Activated B cell treated with CpG ODN at 0.5 μM for 24 hours (primary cell): ENCODE measurements around the gene RPL18. TPM values are rescaled to one million over a fixed set of nuclear protein-coding genes. Genes with fewer than 3 reads are reported as not detected.

ENCODE experiments used
- ATAC-seq: fragments of 200-7000 bp; cut with Tn5 transposase; one replicate; pipeline ENCODE4 v1.10.0; 2021; ENCODE audit warnings: low read depth, mild to moderate bottlenecking, moderate library complexity
- CTCF ChIA-PET: fragments of 350-600 bp; sonication (Branson Sonifier 250); formaldehyde crosslinking; loops from one replicate; lab custom pipeline; 2021; ENCODE audit warnings: antibody characterized with exemption; lab: Charles Lee
- POLR2A ChIA-PET: fragments of 350-600 bp; sonication (Branson Sonifier 250); formaldehyde crosslinking; loops from one replicate; lab custom pipeline; 2021; ENCODE audit warnings: antibody characterized with exemption; lab: Charles Lee
- DNase-seq: peaks from one replicate; pipeline ENCODE4 v3.0.0; 2022
- H3K27ac Mint-ChIP-seq: one replicate; pipeline ENCODE4 v1.8.0; 2020; ENCODE audit warnings: mixed read lengths
- H3K27me3 Mint-ChIP-seq: one replicate; pipeline ENCODE4 v1.8.0; 2021; ENCODE audit warnings: mixed read lengths
- H3K36me3 Mint-ChIP-seq: one replicate; pipeline ENCODE4 v1.8.0; 2021; ENCODE audit warnings: low read depth, mixed read lengths
- H3K4me1 Mint-ChIP-seq: one replicate; pipeline ENCODE4 v1.8.0; 2021; ENCODE audit warnings: mixed read lengths
- H3K4me3 Mint-ChIP-seq: one replicate; pipeline ENCODE4 v1.8.0; 2020; ENCODE audit warnings: mild to moderate bottlenecking, mixed read lengths
- H3K9me3 Mint-ChIP-seq: one replicate; pipeline ENCODE4 v1.8.0; 2020; ENCODE audit warnings: mixed read lengths
- intact Hi-C: fragments of 100-400 bp; cut with micrococcal nuclease; formaldehyde crosslinking; loops from one replicate; pipeline ENCODE4 v1.15.1; 2024
- total RNA-seq: library from RNA; stranded (reverse); gene quantifications from 2 replicates; pipeline ENCODE4 v1.2.3, GENCODE V29; 2022
- TF ChIP-seq, protein P1 (sequence below): fragments of 200-600 bp; IDR thresholded peaks from one replicate; pipeline ENCODE4 v1.8.0; 2022; ENCODE audit warnings: antibody characterized with exemption, mild to moderate bottlenecking

The RPL18 gene
- total RNA-seq, 1 donor from 2014 or later, result 2,427 TPM

GRCh38 chr19:48596679-48597465 is 22.1 kb downstream of the RPL18 start:
- intact Hi-C loops, result no loop called here

GRCh38 chr19:48596237-48596636 is 22.7 kb downstream of the RPL18 start:
- TF ChIP-seq, protein P1, sequence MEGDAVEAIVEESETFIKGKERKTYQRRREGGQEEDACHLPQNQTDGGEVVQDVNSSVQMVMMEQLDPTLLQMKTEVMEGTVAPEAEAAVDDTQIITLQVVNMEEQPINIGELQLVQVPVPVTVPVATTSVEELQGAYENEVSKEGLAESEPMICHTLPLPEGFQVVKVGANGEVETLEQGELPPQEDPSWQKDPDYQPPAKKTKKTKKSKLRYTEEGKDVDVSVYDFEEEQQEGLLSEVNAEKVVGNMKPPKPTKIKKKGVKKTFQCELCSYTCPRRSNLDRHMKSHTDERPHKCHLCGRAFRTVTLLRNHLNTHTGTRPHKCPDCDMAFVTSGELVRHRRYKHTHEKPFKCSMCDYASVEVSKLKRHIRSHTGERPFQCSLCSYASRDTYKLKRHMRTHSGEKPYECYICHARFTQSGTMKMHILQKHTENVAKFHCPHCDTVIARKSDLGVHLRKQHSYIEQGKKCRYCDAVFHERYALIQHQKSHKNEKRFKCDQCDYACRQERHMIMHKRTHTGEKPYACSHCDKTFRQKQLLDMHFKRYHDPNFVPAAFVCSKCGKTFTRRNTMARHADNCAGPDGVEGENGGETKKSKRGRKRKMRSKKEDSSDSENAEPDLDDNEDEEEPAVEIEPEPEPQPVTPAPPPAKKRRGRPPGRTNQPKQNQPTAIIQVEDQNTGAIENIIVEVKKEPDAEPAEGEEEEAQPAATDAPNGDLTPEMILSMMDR, result no peak
- no peaks in the 10 kb centered on the region for H3K4me1 Mint-ChIP-seq
- ATAC-seq, result no peak
- H3K27me3 Mint-ChIP-seq, result no peaks in the 10 kb centered on the region
- no peaks in the 10 kb centered on the region for H3K9me3 Mint-ChIP-seq
- no peak for DNase-seq
- intact Hi-C loops, result no loop called here
- POLR2A ChIA-PET, result no interaction called here
- H3K36me3 Mint-ChIP-seq, result no peaks in the 10 kb centered on the region
- no peak overlapping the region for H3K4me3 Mint-ChIP-seq
- CTCF ChIA-PET, result no interaction called here
- no peak overlapping the region for H3K27ac Mint-ChIP-seq

More at GRCh38 chr19:48596679-48597465, 22.1 kb downstream of the RPL18 start:
- Mint-ChIP-seq H3K9me3 (no peaks in the 10 kb centered on the region), H3K27ac (no peak overlapping the region), H3K4me1 (no peaks in the 10 kb centered on the region), H3K27me3 (no peaks in the 10 kb centered on the region), H3K36me3 (no peaks in the 10 kb centered on the region), H3K4me3 (peak overlapping the region; percentile 28)
- peak; percentile 73 for ATAC-seq
- ChIA-PET POLR2A (interaction anchor here (0.7 kb wide), 1 partner anchor 11 kb away, joined by 7 read pairs; no protein-coding TSS in a partner anchor), CTCF (no interaction called here)
- no peak for DNase-seq
- TF ChIP-seq, protein P1, result no peak

DNA sequence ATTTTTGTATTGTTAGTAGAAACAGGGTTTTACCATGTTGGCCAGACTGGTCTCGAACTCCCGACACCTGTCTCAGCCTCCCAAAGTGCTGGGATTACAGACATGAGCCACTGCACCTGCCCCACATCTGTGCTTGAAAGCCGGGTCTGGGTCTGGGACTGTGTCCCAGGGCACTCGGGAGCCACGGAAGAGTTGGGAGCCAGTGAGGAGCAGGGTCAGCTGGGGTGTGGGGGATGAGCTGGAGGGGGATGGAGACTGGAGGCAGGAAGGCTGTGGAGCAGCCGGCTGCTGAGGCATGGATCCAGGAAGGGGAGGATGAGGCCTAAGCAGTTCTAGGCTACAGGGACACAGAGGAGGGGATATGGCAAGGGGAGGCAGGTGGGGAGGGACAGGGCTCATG is 23.1 kb downstream of the RPL18 start:
- Mint-ChIP-seq H3K4me1 (no peaks in the 10 kb centered on the region), H3K27me3 (no peaks in the 10 kb centered on the region), H3K9me3 (no peaks in the 10 kb centered on the region), H3K36me3 (no peaks in the 10 kb centered on the region), H3K27ac (no peak overlapping the region), H3K4me3 (no peak overlapping the region)
- intact Hi-C loops, result no loop called here
- TF ChIP-seq, protein P1, result no peak
- ChIA-PET POLR2A (interaction anchor here (0.6 kb wide), 1 partner anchor 332 kb away, joined by 5 read pairs; no protein-coding TSS in a partner anchor), CTCF (no interaction called here)
- no peak for ATAC-seq
- no peak for DNase-seq

DNA sequence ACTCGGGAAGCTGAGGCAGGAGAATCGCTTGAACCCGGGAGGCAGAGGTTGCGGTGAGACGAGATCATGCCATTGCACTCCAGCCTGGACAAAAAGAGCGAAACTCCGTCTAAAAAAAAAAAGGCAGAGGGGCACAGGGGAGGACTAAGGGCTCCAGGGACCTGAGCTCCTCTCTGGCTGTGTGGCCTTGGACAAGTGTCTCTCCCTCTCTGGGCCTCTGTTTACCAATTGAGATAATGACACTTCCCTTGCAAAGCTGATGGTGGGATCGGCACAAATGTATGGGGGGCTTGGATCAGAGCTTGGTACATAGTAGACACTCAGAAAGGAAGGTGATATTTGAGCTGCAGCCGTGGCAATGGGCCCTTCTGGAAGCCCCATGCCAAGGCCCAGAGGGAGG is 23.8 kb downstream of the RPL18 start:
- DNase-seq (no peak), ATAC-seq (no peak)
- intact Hi-C loops, result no loop called here
- H3K27me3 Mint-ChIP-seq, result peaks cover 4% of the 10 kb centered on the region
- no peaks in the 10 kb centered on the region for H3K4me1 Mint-ChIP-seq
- ChIA-PET POLR2A (interaction anchor here (0.6 kb wide), 1 partner anchor 331 kb away, joined by 5 read pairs; no protein-coding TSS in a partner anchor), CTCF (interaction anchor here (0.7 to 1.9 kb wide), 2 partner anchors 11 to 14 kb away, joined by 3 to 6 read pairs; no protein-coding TSS in a partner anchor)
- H3K27ac Mint-ChIP-seq, result no peak overlapping the region
- H3K36me3 Mint-ChIP-seq, result no peaks in the 10 kb centered on the region
- H3K9me3 Mint-ChIP-seq, result no peaks in the 10 kb centered on the region
- TF ChIP-seq, protein P1, result no peak
- H3K4me3 Mint-ChIP-seq, result no peak overlapping the region

GRCh38 chr19:48591021-48591420 is 28.0 kb downstream of the RPL18 start:
- H3K4me3 Mint-ChIP-seq, result no peak overlapping the region

More at GRCh38 chr19:48591021-48591420, 28.0 kb downstream of the RPL18 start:
- intact Hi-C loops, result no loop called here
- no peak for ATAC-seq
- Mint-ChIP-seq H3K27ac (no peak overlapping the region), H3K9me3 (no peaks in the 10 kb centered on the region), H3K4me1 (peaks cover 9% of the 10 kb centered on the region), H3K27me3 (peaks cover 9% of the 10 kb centered on the region), H3K36me3 (no peaks in the 10 kb centered on the region)
- ChIA-PET CTCF (interaction anchor here (1.0 to 4.5 kb wide), 2 partner anchors 18 to 102 kb away, joined by 3 to 26 read pairs; no protein-coding TSS in a partner anchor), POLR2A (no interaction called here)
- no peak for DNase-seq
- TF ChIP-seq, protein P1, result no peak
